HepG2 (cell line): ENCODE data around the gene TMED6. TPM values are rescaled to one million over a fixed set of nuclear protein-coding genes. Genes with fewer than 3 reads are reported as not detected.

Experiments used
- CENPBD1 ChIP-seq: sonication (generic); formaldehyde crosslinking; IDR thresholded peaks from 2 replicates; pipeline ENCODE4 v1.8.0; 2022; ENCODE audit warnings: missing genetic modification reagents, low read depth, mild to moderate bottlenecking, borderline replicate concordance
- EHMT2 ChIP-seq: fragments of 200-600 bp; sonication (generic); IDR thresholded peaks from 2 replicates; pipeline ENCODE4 v1.7.0; 2017; ENCODE audit warnings: antibody characterized with exemption, low read depth, low read length, borderline replicate concordance
- FLYWCH1 ChIP-seq: sonication (generic); formaldehyde crosslinking; IDR thresholded peaks from 2 replicates; pipeline ENCODE4 v1.8.1; 2023; ENCODE audit warnings: mild to moderate bottlenecking, missing genetic modification reagents
- FOXC1 ChIP-seq: sonication (generic); formaldehyde crosslinking; IDR thresholded peaks from 2 replicates; pipeline ENCODE4 v1.8.0; 2022; ENCODE audit warnings: mild to moderate bottlenecking, missing genetic modification reagents, borderline replicate concordance
- FOXO1 ChIP-seq: sonication (generic); formaldehyde crosslinking; IDR thresholded peaks from 2 replicates; pipeline ENCODE4 v1.4.0; 2020; ENCODE audit warnings: missing genetic modification reagents
- HES4 ChIP-seq: sonication (generic); formaldehyde crosslinking; IDR thresholded peaks from 2 replicates; pipeline ENCODE4 v1.9.0; 2021; ENCODE audit warnings: mild to moderate bottlenecking, missing genetic modification reagents, borderline replicate concordance
- HNRNPUL1 ChIP-seq: fragments of 200-400 bp; formaldehyde crosslinking; IDR thresholded peaks from 2 replicates; pipeline ENCODE4 v1.6.1; 2017; ENCODE audit warnings: low read depth, mild to moderate bottlenecking, low read length, moderate library complexity
- HOXA7 ChIP-seq: sonication (generic); formaldehyde crosslinking; IDR thresholded peaks from 2 replicates; pipeline ENCODE4 v1.8.1; 2022; ENCODE audit warnings: mild to moderate bottlenecking, missing genetic modification reagents, moderate library complexity
- KAT8 ChIP-seq: IDR thresholded peaks from 2 replicates; pipeline ENCODE4 v1.6.1; 2016; ENCODE audit warnings: missing genetic modification reagents, missing compliant biosample characterization
- KMT2A ChIP-seq: sonication (generic); formaldehyde crosslinking; IDR thresholded peaks from 2 replicates; pipeline ENCODE4 v1.4.0; 2020; ENCODE audit warnings: missing genetic modification reagents
- LRRFIP1 ChIP-seq: sonication (generic); formaldehyde crosslinking; conservative IDR thresholded peaks from 2 replicates; pipeline ENCODE4 v1.4.0; 2020; ENCODE audit warnings: missing genetic modification reagents
- MED1 ChIP-seq: sonication (generic); formaldehyde crosslinking; IDR thresholded peaks from 2 replicates; pipeline ENCODE4 v1.4.0; 2020; ENCODE audit warnings: missing genetic modification reagents
- MTA3 ChIP-seq: sonication (generic); formaldehyde crosslinking; IDR thresholded peaks from 2 replicates; pipeline ENCODE4 v1.4.0; 2020; ENCODE audit warnings: missing genetic modification reagents
- NR2F6 ChIP-seq, 2 experiments: IDR thresholded peaks; 2 replicates each; pipeline ENCODE4 v1.6.1; 2016; ENCODE audit warnings: antibody characterized with exemption in 1 of 2, mild to moderate bottlenecking in 1 of 2
- POLR2A ChIP-seq, 2 experiments: IDR thresholded peaks; 2 replicates each; pipeline ENCODE4 v1.6.1; 2011; ENCODE audit warnings: low read depth in 2 of 2, low read length in 2 of 2, mild to moderate bottlenecking in 1 of 2, moderate library complexity in 1 of 2; ENCODE audit not compliant: insufficient read depth in 1 of 2
- PTBP1 ChIP-seq: fragments of 200-400 bp; formaldehyde crosslinking; IDR thresholded peaks from 2 replicates; pipeline ENCODE4 v1.6.1; 2018; ENCODE audit warnings: low read length, low read depth; ENCODE audit not compliant: poor library complexity, severe bottlenecking
- REXO4 ChIP-seq: sonication (generic); formaldehyde crosslinking; IDR thresholded peaks from 2 replicates; pipeline ENCODE4 v1.8.0; 2022; ENCODE audit warnings: missing genetic modification reagents, mild to moderate bottlenecking, borderline replicate concordance
- THAP11 ChIP-seq: IDR thresholded peaks from 2 replicates; pipeline ENCODE4 v1.6.1; 2016; ENCODE audit warnings: missing biosample characterization, missing genetic modification reagents
- TIGD3 ChIP-seq: sonication (generic); formaldehyde crosslinking; IDR thresholded peaks from 2 replicates; pipeline ENCODE4 v1.5.1; 2020; ENCODE audit warnings: mild to moderate bottlenecking, missing genetic modification reagents, borderline replicate concordance
- ZBTB26 ChIP-seq: IDR thresholded peaks from 2 replicates; pipeline ENCODE4 v1.6.1; 2016; ENCODE audit warnings: missing compliant biosample characterization, missing genetic modification reagents, borderline replicate concordance
- ZFY ChIP-seq: sonication (generic); formaldehyde crosslinking; IDR thresholded peaks from 2 replicates; pipeline ENCODE4 v1.4.0; 2020; ENCODE audit warnings: missing genetic modification reagents
- ZNF251 ChIP-seq: sonication (generic); formaldehyde crosslinking; IDR thresholded peaks from 2 replicates; pipeline ENCODE4 v1.9.0; 2021; ENCODE audit warnings: mild to moderate bottlenecking, missing genetic modification reagents
- ZNF446 ChIP-seq: sonication (generic); formaldehyde crosslinking; IDR thresholded peaks from 2 replicates; pipeline ENCODE4 v1.5.0; 2020; ENCODE audit warnings: mild to moderate bottlenecking, missing genetic modification reagents
- ZNF501 ChIP-seq: sonication (generic); formaldehyde crosslinking; IDR thresholded peaks from 2 replicates; pipeline ENCODE4 v1.5.1; 2020; ENCODE audit warnings: mild to moderate bottlenecking, moderate library complexity, missing genetic modification reagents
- ZNF737 ChIP-seq: sonication (generic); formaldehyde crosslinking; IDR thresholded peaks from 2 replicates; pipeline ENCODE4 v1.5.0; 2020; ENCODE audit warnings: missing genetic modification reagents, mild to moderate bottlenecking, borderline replicate concordance
- ZNF772 ChIP-seq: sonication (generic); formaldehyde crosslinking; IDR thresholded peaks from 2 replicates; pipeline ENCODE4 v1.5.0; 2020; ENCODE audit warnings: mild to moderate bottlenecking, missing genetic modification reagents
- ZNF777 ChIP-seq: sonication (generic); formaldehyde crosslinking; IDR thresholded peaks from 2 replicates; pipeline ENCODE4 v1.4.0; 2020; ENCODE audit warnings: missing genetic modification reagents
- polyA plus RNA-seq, 8 experiments: library from polyadenylated mRNA; depleted of rRNA in 3 of 8; stranded (reverse) in 7 of 8; unstranded in 1 of 8; fragments of >200 nt; fragmentation: Illumina TruSeq in 4 of 8; extraction: Trizol in 4 of 8; gene quantifications; 2 replicates each; pipeline versions ENCODE4 v1.2.1 to v1.2.3, GENCODE V29; 2011 to 2016; ENCODE audit warnings: low read depth in 4 of 8, missing spikeins in 1 of 8, mixed read lengths in 1 of 8; ENCODE audit not compliant: insufficient read depth in 1 of 8
- total RNA-seq, 5 experiments: library from RNA; depleted of rRNA; stranded (reverse); fragments of >200 nt; fragmentation: Illumina TruSeq; extraction: Trizol; gene quantifications; 2 replicates each; pipeline ENCODE4 v1.2.3, GENCODE V29; 2016; ENCODE audit warnings: low read depth in 1 of 5

TMED6 gene
- total and polyA plus RNA-seq, 2 of the 13 experiments (the other 11 are each of a cell fraction or from before 2014, with no cell fraction given): 9.8 to 14.4 TPM

- TF ChIP-seq KMT2A: 0 out of 2 replicates have a peak, but pooled peaks have one; percentile 51
- no peak for TF ChIP-seq ZNF737
- peak; percentile 69 for TF ChIP-seq ZNF501 (CRISPR knock-in tag)
- no peak for TF ChIP-seq PTBP1
- TF ChIP-seq ZFY: 0 out of 2 replicates have a peak, but pooled peaks have one; percentile 30
- no peak for TF ChIP-seq POLR2A (IDR thresholded peaks at IDR 0.05; ENCODE audit: insufficient read depth in 1 of 2, low read depth in 2 of 2, low read length in 2 of 2)
- TF ChIP-seq MTA3 (CRISPR knock-in tag): no peak
- no peak for TF ChIP-seq ZNF772 (CRISPR knock-in tag)
- no peak for TF ChIP-seq LRRFIP1 (CRISPR knock-in tag)
- no peak for TF ChIP-seq NR2F6 (IDR thresholded peaks at IDR 0.05)
- peak; percentile 55; the same call in 1 of the 2 replicates for TF ChIP-seq NR2F6 (CRISPR knock-in tag; IDR thresholded peaks at IDR 0.05)
- no peak; the same call in 1 of the 2 replicates for TF ChIP-seq ZBTB26
- no peak; the same call in 1 of the 2 replicates for TF ChIP-seq KAT8
- TF ChIP-seq EHMT2: no peak
- TF ChIP-seq FOXO1 (CRISPR knock-in tag): peak; percentile 31; the same call in 1 of the 2 replicates
- TF ChIP-seq TIGD3 (CRISPR knock-in tag): no peak
- 0 out of 2 replicates have a peak, but pooled peaks have one; percentile 30 for TF ChIP-seq ZNF777 (CRISPR knock-in tag)
- no peak for TF ChIP-seq FLYWCH1 (CRISPR knock-in tag)
- TF ChIP-seq ZNF251 (CRISPR knock-in tag): no peak
- TF ChIP-seq MED1 (CRISPR knock-in tag): peak; percentile 70
- no peak for TF ChIP-seq CENPBD1 (CRISPR knock-in tag)
- no peak for TF ChIP-seq FOXC1 (CRISPR knock-in tag)
- TF ChIP-seq ZNF446 (CRISPR knock-in tag): no peak
- no peak for TF ChIP-seq HOXA7 (CRISPR knock-in tag)
- no peak for TF ChIP-seq HNRNPUL1
- TF ChIP-seq THAP11 (CRISPR knock-in tag): peak; percentile 51
- no peak for TF ChIP-seq HES4 (CRISPR knock-in tag)
- TF ChIP-seq REXO4 (CRISPR knock-in tag): no peak
Measured at GRCh38 chr16:69397821-69398521, 46.4 kb upstream of the TMED6 start (continued).
